WTC11 (cell line): ENCODE data around the gene DAO.

ENCODE experiments used
- CTCF ChIP-seq: fragments of 200-600 bp; IDR thresholded peaks from 2 replicates; pipeline ENCODE4 v1.8.0; 2022; ENCODE audit warnings: antibody characterized with exemption
- E2F5 ChIP-seq: sonication (generic); formaldehyde crosslinking; IDR thresholded peaks from 2 replicates; pipeline ENCODE4 v1.8.1; 2022; ENCODE audit warnings: mild to moderate bottlenecking, moderate library complexity, missing genetic modification reagents
- ESRRA ChIP-seq: sonication (generic); formaldehyde crosslinking; IDR thresholded peaks from 2 replicates; pipeline ENCODE4 v1.8.1; 2022; ENCODE audit warnings: mild to moderate bottlenecking, missing genetic modification reagents, borderline replicate concordance
- NR3C1 ChIP-seq: sonication (generic); formaldehyde crosslinking; conservative IDR thresholded peaks from 2 replicates; pipeline ENCODE4 v1.8.1; 2023; ENCODE audit warnings: low read depth, mild to moderate bottlenecking, missing genetic modification reagents
- USF2 ChIP-seq: sonication (generic); formaldehyde crosslinking; IDR thresholded peaks from 2 replicates; pipeline ENCODE4 v1.8.1; 2023; ENCODE audit warnings: mild to moderate bottlenecking, missing genetic modification reagents, moderate library complexity
- ZNF263 ChIP-seq: sonication (generic); formaldehyde crosslinking; IDR thresholded peaks from 2 replicates; pipeline ENCODE4 v1.8.1; 2022; ENCODE audit warnings: low read depth, mild to moderate bottlenecking, moderate library complexity, missing genetic modification reagents
- ZNF512 ChIP-seq: sonication (generic); formaldehyde crosslinking; IDR thresholded peaks from 2 replicates; pipeline ENCODE4 v1.8.1; 2022; ENCODE audit warnings: missing genetic modification reagents, borderline replicate concordance

GRCh38 chr12:108835860-108836634 lies 43.8 kb upstream of the DAO start:
- TF ChIP-seq E2F5 (no peak), CTCF (no peak), ZNF263 (CRISPR knock-in tag) (no peak), USF2 (CRISPR knock-in tag) (no peak), NR3C1 (no peak), ESRRA (CRISPR knock-in tag) (no peak), ZNF512 (CRISPR knock-in tag) (no peak)
